Measurements from ENCODE around the gene CENPB.

The CENPB gene

GRCh38 chr20:3786126-3786484 lies 435 bp downstream of the CENPB start:
- DNase-seq, result peak; percentile 73

- DNase-seq, result no peak
Observed at GRCh38 chr20:3785240-3786125, 1.1 kb downstream of the CENPB start.

GRCh38 chr20:3784863-3785239 lies 1.7 kb downstream of the CENPB start:
- DNase-seq, result no peak

- DNase-seq, result no peak
Observed at GRCh38 chr20:3784216-3784853, 2.2 kb downstream of the CENPB start.

GRCh38 chr20:3783511-3784195 lies 2.9 kb downstream of the CENPB start:
- DNase-seq, result no peak

- peak; percentile 25 for DNase-seq
Observed at GRCh38 chr20:3783068-3783489, 3.5 kb downstream of the CENPB start.

- no peak for DNase-seq
Observed at GRCh38 chr20:3782597-3782996, 3.9 kb downstream of the CENPB start.

- DNase-seq, result peak; percentile 93
Observed at GRCh38 chr20:3781153-3781910, 5.2 kb downstream of the CENPB start, which contains the start of gene SPEF1. Gene SPEF1, minus strand, starts transcription at chr20:3781448. Its CDS starts 161 bp downstream, at chr20:3781287.

GRCh38 chr20:3778976-3779375 lies 7.6 kb downstream of the CENPB start:
- no peak for DNase-seq

- no peak for DNase-seq
Observed at GRCh38 chr20:3777716-3778629, 8.6 kb downstream of the CENPB start.

GRCh38 chr20:3777381-3777715 lies 9.2 kb downstream of the CENPB start:
- no peak for DNase-seq

GRCh38 chr20:3775457-3776108 lies 11.0 kb downstream of the CENPB start:
- DNase-seq, result no peak

- no peak for DNase-seq
Observed at GRCh38 chr20:3771552-3772058, 14.9 kb downstream of the CENPB start.

GRCh38 chr20:3768342-3769130 lies 18.0 kb downstream of the CENPB start:
- DNase-seq, result peak; percentile 88

- DNase-seq, result peak; percentile 99
Observed at GRCh38 chr20:3767427-3768341, 18.9 kb downstream of the CENPB start, which contains the start of gene ADISSP. Gene ADISSP, minus strand, starts transcription at chr20:3767753. Its CDS starts 7,653 bp downstream, at chr20:3760100.

GRCh38 chr20:3767110-3767426 lies 19.5 kb downstream of the CENPB start:
- DNase-seq, result no peak

- no peak for DNase-seq
Observed at GRCh38 chr20:3766422-3767109, 20.0 kb downstream of the CENPB start.

GRCh38 chr20:3765171-3765882 lies 21.2 kb downstream of the CENPB start:
- DNase-seq, result no peak
